HG03060 (cell line): ENCODE results near the gene GALNS.

Source experiments
- ATAC-seq: cut with Tn5 transposase; IDR thresholded peaks from one replicate; pipeline ENCODE4 v1.9.1; 2021; ENCODE audit warnings: low read depth, moderate number of reproducible peaks; ENCODE audit not compliant: unreplicated experiment

GALNS gene

GRCh38 chr16:88809676-88810165, 47.0 kb downstream of the GALNS start:
- ATAC-seq, result no peak

GRCh38 chr16:88809068-88809675, 47.6 kb downstream of the GALNS start:
- no peak for ATAC-seq

DNA sequence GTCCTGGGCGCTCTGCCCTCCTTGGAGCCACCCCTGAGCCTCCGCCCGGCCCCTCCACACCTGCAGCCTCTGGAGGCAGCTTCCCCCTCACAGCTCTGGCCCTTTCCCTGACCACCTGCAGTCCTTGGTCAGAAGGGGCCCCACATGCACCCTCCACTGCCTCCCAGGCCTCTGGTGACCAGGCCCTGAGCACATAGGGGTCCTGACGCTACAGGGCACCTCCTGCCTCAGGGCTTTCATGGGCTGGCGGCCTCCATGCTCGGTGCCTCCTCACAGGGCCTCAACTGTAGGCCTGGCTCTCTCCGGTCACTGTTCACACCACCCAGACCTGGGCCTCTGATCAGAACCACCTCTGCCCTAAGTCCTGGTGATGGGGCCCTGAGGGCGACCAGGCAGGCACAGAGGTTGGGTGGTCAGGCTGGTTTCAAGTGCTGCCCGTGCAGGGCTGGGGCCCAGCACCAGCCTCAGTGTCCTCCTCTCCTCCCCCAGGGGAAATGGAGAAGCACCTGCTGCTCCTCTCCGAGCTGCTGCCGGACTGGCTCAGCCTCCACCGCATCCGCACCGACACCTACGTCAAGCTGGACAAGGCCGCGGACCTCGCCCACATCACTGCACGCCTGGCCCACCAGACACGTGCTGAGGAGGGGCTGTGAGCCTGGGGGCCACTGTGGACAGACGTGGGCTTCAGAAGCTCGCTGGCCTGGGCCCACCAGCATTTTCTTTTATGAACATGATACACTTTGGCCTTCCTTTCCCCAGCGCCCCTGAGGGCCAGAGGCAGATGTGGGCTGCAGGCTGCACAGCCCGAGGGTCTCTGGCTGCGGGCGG, 48.9 kb downstream of the GALNS start:
- ATAC-seq, result no peak

- no peak for ATAC-seq
Measured at GRCh38 chr16:88807142-88807625, 49.6 kb downstream of the GALNS start.

DNA sequence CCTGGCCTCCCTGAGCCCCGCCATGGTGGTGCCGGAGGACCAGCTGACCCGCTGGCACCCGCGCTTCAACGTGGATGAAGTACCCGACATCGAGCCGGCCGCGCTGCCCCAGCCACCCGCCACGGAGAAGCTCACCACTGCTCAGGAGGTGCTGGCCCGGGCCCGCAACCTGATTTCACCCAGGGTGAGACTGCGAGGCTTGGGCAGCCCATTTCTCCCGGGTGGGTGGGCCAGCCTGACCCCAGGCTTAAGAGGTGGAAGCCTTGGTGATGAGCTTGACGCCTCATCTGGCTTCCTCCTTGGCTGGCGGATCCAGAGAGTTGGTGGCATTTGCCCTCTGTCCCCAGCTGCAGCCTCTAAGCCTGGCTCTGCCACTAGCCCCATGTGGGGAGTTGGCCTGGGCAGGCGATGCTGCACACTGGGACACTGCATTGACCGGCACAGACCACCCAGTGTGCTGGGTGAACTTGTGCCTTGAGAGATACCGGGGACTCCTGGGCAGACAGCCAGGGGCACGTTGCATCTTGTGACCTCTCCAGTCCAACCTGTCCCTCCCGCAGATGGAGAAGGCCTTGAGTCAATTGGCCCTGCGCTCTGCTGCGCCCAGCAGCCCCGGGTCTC, 50.1 kb downstream of the GALNS start:
- no peak for ATAC-seq

- ATAC-seq, result no peak
Measured at GRCh38 chr16:88805887-88806393, 50.8 kb downstream of the GALNS start.

- ATAC-seq, result no peak
Measured at GRCh38 chr16:88805340-88805715, 51.4 kb downstream of the GALNS start.

GRCh38 chr16:88804552-88805339, 52.0 kb downstream of the GALNS start:
- ATAC-seq, result no peak

- ATAC-seq, result no peak
Measured at GRCh38 chr16:88804173-88804551, 52.6 kb downstream of the GALNS start.

DNA sequence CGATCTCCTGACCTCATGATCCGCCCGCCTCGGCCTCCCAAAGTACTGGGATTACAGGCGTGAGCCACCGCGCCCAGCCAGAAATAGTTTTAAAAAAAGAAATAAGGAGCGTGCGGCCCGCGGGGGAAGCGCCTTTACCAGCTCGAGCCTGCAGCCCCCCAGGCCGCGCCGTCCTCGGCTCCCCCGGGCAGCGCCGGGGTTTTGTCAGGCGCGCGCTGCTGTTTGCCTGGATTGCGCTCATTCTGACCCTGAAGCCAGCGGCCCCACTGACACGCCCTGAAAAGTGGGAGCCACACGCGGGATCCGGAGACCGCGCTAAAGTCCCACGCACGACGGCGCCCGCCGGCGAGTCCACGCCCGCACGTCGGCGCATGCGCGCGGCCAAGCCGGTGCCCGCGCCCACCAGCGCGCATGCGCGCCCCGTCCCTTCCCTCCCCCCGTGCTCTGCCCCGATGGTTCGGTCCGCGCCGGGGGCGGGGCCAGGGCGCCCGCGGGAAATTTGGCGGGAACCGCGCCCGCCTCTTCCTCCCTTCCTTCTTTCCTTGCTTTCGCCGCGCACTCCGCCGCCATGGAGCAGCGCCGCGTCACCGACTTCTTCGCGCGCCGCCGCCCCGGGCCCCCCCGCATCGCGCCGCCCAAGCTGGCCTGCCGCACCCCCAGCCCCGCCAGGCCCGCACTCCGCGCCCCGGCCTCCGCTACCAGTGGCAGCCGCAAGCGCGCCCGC, 53.3 kb downstream of the GALNS start, which contains the start of gene CDT1:
Gene CDT1, plus strand, starts transcription at position 526 of the 724 bp plus-strand sequence. Its CDS starts 43 bp downstream, at position 569.
- ATAC-seq, result no peak

DNA sequence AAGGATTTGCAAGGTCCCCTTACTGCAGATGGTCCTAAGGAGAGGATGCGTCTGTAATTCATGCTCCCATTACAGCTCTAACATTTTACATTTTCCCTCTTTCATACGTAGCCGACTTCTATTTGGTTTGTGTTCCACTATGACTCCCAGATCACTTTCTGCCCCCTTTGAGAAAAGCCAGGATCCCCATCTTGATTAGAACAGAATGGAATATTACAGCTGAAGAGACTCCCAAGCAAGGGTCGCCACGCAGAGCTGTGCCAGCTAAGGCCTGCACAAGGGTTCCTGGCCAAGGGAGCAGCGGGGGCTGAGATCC, 56.5 kb downstream of the GALNS start:
- ATAC-seq, result no peak

DNA sequence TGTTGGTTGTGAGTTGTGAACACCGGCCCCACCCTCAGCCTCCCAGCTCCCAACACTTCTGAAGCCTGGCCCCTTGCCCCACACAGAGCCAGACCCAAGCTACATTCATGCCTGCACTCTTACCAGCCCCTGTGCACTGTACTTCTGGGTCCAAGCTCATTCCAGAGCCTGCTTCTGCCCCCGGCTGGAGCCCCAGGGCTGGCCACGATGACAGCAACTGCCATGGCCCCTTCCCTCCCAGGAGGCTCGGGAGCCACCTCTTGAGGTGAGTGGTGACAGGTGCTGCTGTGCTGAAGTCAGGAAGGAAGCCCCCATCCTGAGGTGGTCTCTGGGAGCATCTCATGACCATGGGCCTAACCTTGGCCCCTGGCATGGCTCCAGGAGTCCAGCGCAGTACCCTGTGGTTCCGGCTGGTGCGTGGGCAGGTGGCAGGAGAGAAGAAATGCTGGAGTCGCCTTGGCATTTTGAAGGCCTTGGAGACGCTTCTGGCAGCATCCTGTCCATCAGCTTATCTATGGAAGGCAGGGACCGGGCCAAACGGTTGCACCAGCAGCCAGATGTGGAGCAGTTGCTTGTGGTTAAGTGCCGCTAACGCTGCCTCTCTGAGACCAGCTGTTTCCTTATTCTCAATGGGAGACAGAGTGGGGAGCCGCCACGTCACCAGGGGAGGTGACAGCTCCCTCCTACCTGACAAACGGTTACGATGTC, 57.0 kb downstream of the GALNS start:
- no peak for ATAC-seq

DNA sequence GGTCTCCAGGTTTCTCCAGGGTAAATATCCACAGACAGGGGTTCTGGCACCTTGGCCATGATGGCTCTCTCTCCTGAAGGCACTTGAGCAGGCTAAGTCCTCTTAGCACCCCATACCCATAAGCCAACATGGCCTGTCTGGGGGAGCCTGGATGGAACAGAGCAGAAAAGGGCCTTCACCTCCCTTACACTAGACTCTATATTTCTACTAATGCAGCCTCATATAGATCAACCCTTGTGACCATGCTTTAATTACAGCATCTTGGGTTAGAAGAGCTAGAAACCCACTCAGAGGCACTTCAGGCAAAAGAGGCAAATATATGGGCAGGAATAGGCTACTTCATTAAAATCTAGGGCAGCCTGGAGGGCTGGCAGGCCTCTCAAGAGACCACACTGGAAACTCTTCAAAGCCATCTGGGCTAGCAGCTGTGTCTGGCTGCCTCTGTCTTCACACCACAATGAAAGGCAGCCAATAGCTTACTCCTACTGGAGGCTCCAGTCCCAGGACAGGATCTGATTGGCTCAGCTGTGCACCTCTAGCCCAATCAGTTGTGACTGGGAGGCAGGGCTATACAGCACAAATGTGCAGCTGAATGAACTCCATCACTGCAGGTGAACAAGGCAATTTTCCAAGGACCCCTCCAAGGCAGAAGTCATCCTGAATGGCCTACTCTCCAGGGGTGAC, 57.8 kb downstream of the GALNS start:
- ATAC-seq, result no peak

- no peak for ATAC-seq
Measured at GRCh38 chr16:88798073-88798472, 58.7 kb downstream of the GALNS start.

GRCh38 chr16:88796278-88796677, 60.5 kb downstream of the GALNS start:
- no peak for ATAC-seq

DNA sequence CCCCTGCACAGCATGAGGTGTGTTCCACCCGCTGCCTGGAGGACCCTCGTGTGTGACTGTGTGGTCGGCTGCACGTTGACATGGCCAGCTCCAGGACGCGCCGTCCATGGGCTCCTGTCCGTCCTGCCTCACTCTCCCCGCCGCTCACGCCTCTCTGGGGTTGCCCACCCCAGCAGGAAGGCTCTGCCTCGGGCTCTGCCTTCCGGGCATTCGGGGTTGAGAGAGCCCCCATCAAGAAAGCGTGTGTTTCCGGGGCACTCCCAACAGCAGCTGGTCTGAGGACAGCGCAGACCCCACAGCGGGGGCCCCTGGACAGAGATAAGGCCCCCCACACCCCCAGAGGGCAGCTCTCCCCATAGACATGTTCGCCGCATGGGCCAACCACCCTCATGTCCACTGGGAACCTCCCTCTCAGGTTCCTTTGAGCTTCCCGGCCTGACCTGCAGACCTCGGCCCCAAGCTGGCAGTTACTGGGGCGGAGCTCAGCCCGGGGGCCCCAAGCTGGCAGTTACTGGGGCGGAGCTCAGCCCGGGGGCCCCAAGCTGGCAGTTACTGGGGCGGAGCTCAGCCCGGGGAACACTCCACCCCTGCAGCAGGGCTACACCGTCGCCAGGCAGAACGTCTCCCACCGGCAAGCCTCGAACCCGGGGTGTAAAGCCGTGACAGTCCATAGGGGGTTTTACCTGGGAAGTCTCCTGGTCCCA, 63.3 kb downstream of the GALNS start:
- ATAC-seq, result no peak

GRCh38 chr16:88792668-88793250, 64.0 kb downstream of the GALNS start:
- no peak for ATAC-seq

DNA sequence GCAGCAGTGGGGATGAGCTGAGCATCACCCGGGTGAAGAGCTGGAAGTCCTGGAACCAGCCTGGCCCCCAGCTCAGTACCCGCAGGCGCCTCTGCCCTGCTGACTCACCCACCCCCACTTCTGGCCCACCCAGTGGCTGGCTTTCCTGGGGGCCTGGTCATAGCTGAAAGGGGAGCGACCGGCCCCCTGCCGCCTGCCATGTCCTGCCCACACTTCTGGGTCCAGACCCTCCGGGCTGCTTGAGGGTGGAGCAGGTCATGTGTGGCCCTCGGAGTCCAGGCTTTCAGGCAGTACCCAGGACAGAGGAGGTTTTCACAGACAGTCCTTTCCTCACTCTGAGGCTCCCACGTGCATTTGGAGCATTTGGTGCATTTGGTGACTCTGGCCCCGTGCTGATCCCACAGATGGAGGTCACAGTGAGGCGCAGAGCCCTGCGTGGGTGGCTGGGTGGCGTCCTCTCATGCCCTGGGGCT, 64.6 kb downstream of the GALNS start:
- ATAC-seq, result no peak
